HEK293 (cell line): ENCODE data around the gene DCAF8.

Source experiments
- CTCF ChIA-PET: fragments of 350-600 bp; formaldehyde crosslinking; extraction: SDS; loops from one replicate; lab custom pipeline; 2021; ENCODE audit warnings: antibody characterized with exemption; lab: Yijun Ruan, JAX
- POLR2A ChIA-PET: fragments of 300-600 bp; formaldehyde crosslinking; extraction: SDS; loops from one replicate; lab custom pipeline; 2020; ENCODE audit warnings: antibody characterized with exemption, inconsistent platforms; lab: Yijun Ruan, JAX
- H3K27ac ChIP-seq: fragments of 200-500 bp; sonication (Bioruptor generic); 2 replicates; pipeline ENCODE4 v1.5.1; 2014; ENCODE audit warnings: low read depth, low read length, control low read depth, inconsistent platforms; ENCODE audit errors: extremely low read depth
- H3K36me3 ChIP-seq, 2 experiments: fragments of 200-500 bp in 1 of 2; sonication (Bioruptor generic) in 1 of 2; 1 replicate in 1 of 2; 2 replicates in 1 of 2; pipeline ENCODE4 v1.5.1; 2014 to 2017; ENCODE audit warnings: inconsistent platforms in 2 of 2, low read length in 2 of 2; ENCODE audit not compliant: control insufficient read depth in 2 of 2, insufficient read depth in 1 of 2
- H3K4me1 ChIP-seq: fragments of 200-500 bp; sonication (Bioruptor generic); 2 replicates; pipeline ENCODE4 v1.5.1; 2014; ENCODE audit warnings: mild to moderate bottlenecking, low read length, inconsistent platforms; ENCODE audit not compliant: control insufficient read depth, insufficient read depth
- H3K4me3 ChIP-seq: 2 replicates; pipeline ENCODE4 v1.5.1; 2011; ENCODE audit warnings: low read depth, mild to moderate bottlenecking, control low read depth, low read length, moderate library complexity
- H3K9me3 ChIP-seq: fragments of 200-500 bp; sonication (Bioruptor generic); 2 replicates; pipeline ENCODE4 v1.5.1; 2014; ENCODE audit warnings: low read depth, low read length, inconsistent platforms; ENCODE audit not compliant: control insufficient read depth, insufficient read depth
- GLI2 ChIP-seq: fragments of 450-650 bp; formaldehyde crosslinking; IDR thresholded peaks from 2 replicates; pipeline ENCODE4; 2017; ENCODE audit warnings: missing biosample characterization, missing genetic modification characterization, low read depth, borderline replicate concordance
- HOXA7 ChIP-seq: sonication (generic); formaldehyde crosslinking; IDR thresholded peaks from 2 replicates; pipeline ENCODE4 v1.8.1; 2022; ENCODE audit warnings: missing genetic modification reagents, borderline replicate concordance
- RBAK ChIP-seq: fragments of 450-650 bp; formaldehyde crosslinking; IDR thresholded peaks from 2 replicates; pipeline ENCODE4 v1.5.1; 2016; ENCODE audit warnings: missing biosample characterization, missing genetic modification characterization
- SP7 ChIP-seq: fragments of 450-650 bp; formaldehyde crosslinking; IDR thresholded peaks from 2 replicates; pipeline ENCODE4 v1.5.1; 2016; ENCODE audit warnings: missing biosample characterization, missing genetic modification characterization
- TRIM28 ChIP-seq: IDR thresholded peaks from 2 replicates; pipeline ENCODE4 v1.6.1; 2011; ENCODE audit warnings: low read length, control low read depth, borderline replicate concordance
- ZFHX2 ChIP-seq: fragments of 450-650 bp; formaldehyde crosslinking; conservative IDR thresholded peaks from 2 replicates; pipeline ENCODE4 v1.5.1; 2016; ENCODE audit warnings: missing biosample characterization, missing genetic modification characterization
- ZNF184 ChIP-seq: fragments of 450-650 bp; IDR thresholded peaks from 2 replicates; pipeline ENCODE4 v1.5.1; 2018; ENCODE audit warnings: missing biosample characterization, mild to moderate bottlenecking, missing genetic modification characterization
- ZNF19 ChIP-seq: fragments of 450-650 bp; formaldehyde crosslinking; IDR thresholded peaks from 2 replicates; pipeline ENCODE4; 2016; ENCODE audit warnings: missing biosample characterization, missing genetic modification characterization, low read depth
- ZNF214 ChIP-seq: fragments of 450-650 bp; formaldehyde crosslinking; IDR thresholded peaks from 2 replicates; pipeline ENCODE4 v1.5.1; 2017; ENCODE audit warnings: missing biosample characterization, mild to moderate bottlenecking, missing genetic modification characterization, borderline replicate concordance
- ZNF324 ChIP-seq: fragments of 450-650 bp; formaldehyde crosslinking; IDR thresholded peaks from 2 replicates; pipeline ENCODE4 v1.5.1; 2016; ENCODE audit warnings: missing biosample characterization, missing genetic modification characterization
- ZNF366 ChIP-seq: fragments of 450-650 bp; formaldehyde crosslinking; conservative IDR thresholded peaks from 2 replicates; pipeline ENCODE4 v1.5.1; 2016; ENCODE audit warnings: missing biosample characterization, missing genetic modification characterization
- ZNF514 ChIP-seq: fragments of 450-650 bp; formaldehyde crosslinking; IDR thresholded peaks from 2 replicates; pipeline ENCODE4 v1.5.1; 2016; ENCODE audit warnings: missing biosample characterization, missing genetic modification characterization
- ZNF521 ChIP-seq: fragments of 450-650 bp; formaldehyde crosslinking; IDR thresholded peaks from 2 replicates; pipeline ENCODE4 v1.5.1; 2017; ENCODE audit warnings: missing biosample characterization, mild to moderate bottlenecking, missing genetic modification characterization
- ZNF529 ChIP-seq: fragments of 450-650 bp; formaldehyde crosslinking; IDR thresholded peaks from 2 replicates; pipeline ENCODE4 v1.5.1; 2017; ENCODE audit warnings: missing genetic modification characterization, missing biosample characterization; ENCODE audit not compliant: insufficient replicate concordance
- ZNF558 ChIP-seq: fragments of 450-650 bp; formaldehyde crosslinking; IDR thresholded peaks from 2 replicates; pipeline ENCODE4 v1.5.1; 2016; ENCODE audit warnings: missing biosample characterization, missing genetic modification characterization
- ZNF624 ChIP-seq: fragments of 450-650 bp; formaldehyde crosslinking; IDR thresholded peaks from 2 replicates; pipeline ENCODE4 v1.5.1; 2017; ENCODE audit warnings: missing biosample characterization, missing genetic modification characterization
- ZNF654 ChIP-seq: fragments of 450-650 bp; formaldehyde crosslinking; IDR thresholded peaks from 2 replicates; pipeline ENCODE4 v1.5.1; 2016; ENCODE audit warnings: low read depth, missing biosample characterization, missing genetic modification characterization
- ZNF76 ChIP-seq: fragments of 450-650 bp; formaldehyde crosslinking; IDR thresholded peaks from 2 replicates; pipeline ENCODE4; 2016; ENCODE audit warnings: low read depth, missing biosample characterization, missing genetic modification characterization, borderline replicate concordance
- ZNF837 ChIP-seq: fragments of 450-650 bp; formaldehyde crosslinking; IDR thresholded peaks from 2 replicates; pipeline ENCODE4 v1.5.1; 2016; ENCODE audit warnings: missing biosample characterization, missing genetic modification characterization
- TF ChIP-seq, protein P1 (sequence below): fragments of 450-650 bp; formaldehyde crosslinking; IDR thresholded peaks from 2 replicates; pipeline ENCODE4 v1.5.1; 2016; ENCODE audit warnings: missing biosample characterization, missing genetic modification characterization
- TF ChIP-seq, protein P2 (sequence below): fragments of 450-650 bp; formaldehyde crosslinking; IDR thresholded peaks from 2 replicates; pipeline ENCODE4 v1.5.1; 2016; ENCODE audit warnings: missing biosample characterization, missing genetic modification characterization

DCAF8 gene

DNA sequence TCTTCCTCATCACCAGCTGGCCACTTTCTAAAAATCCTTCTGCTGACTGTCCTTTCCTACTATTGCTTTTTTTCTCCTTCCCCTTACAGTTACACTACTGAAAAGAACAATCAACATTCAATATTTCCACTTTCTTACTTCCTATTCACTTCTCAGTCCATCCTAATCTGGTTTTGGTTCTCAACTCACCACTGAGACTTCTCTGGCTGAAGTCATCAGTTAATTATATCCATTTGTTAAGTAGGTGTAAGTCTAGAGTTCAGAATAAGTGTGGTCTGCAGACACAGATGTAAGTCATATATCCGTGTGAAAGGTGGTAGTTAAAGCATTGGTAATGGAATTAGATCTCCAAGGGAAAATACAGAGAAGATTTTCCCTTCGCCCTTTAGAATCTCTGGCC, 35.7 kb downstream of the DCAF8 start:
- TF ChIP-seq ZNF514 (tag by site-specific recombination): no peak
- no peak for TF ChIP-seq ZNF214 (tag by site-specific recombination)
- TF ChIP-seq, protein P1, sequence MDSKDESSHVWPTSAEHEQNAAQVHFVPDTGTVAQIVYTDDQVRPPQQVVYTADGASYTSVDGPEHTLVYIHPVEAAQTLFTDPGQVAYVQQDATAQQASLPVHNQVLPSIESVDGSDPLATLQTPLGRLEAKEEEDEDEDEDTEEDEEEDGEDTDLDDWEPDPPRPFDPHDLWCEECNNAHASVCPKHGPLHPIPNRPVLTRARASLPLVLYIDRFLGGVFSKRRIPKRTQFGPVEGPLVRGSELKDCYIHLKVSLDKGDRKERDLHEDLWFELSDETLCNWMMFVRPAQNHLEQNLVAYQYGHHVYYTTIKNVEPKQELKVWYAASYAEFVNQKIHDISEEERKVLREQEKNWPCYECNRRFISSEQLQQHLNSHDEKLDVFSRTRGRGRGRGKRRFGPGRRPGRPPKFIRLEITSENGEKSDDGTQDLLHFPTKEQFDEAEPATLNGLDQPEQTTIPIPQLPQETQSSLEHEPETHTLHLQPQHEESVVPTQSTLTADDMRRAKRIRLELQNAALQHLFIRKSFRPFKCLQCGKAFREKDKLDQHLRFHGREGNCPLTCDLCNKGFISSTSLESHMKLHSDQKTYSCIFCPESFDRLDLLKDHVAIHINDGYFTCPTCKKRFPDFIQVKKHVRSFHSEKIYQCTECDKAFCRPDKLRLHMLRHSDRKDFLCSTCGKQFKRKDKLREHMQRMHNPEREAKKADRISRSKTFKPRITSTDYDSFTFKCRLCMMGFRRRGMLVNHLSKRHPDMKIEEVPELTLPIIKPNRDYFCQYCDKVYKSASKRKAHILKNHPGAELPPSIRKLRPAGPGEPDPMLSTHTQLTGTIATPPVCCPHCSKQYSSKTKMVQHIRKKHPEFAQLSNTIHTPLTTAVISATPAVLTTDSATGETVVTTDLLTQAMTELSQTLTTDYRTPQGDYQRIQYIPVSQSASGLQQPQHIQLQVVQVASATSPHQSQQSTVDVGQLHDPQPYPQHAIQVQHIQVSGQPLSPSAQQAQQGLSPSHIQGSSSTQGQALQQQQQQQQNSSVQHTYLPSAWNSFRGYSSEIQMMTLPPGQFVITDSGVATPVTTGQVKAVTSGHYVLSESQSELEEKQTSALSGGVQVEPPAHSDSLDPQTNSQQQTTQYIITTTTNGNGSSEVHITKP (tag by site-specific recombination): no peak
- no peak for TF ChIP-seq GLI2 (tag by site-specific recombination)
- TF ChIP-seq ZNF19 (tag by site-specific recombination): no peak
- TF ChIP-seq ZNF324 (tag by site-specific recombination): no peak
- TF ChIP-seq HOXA7 (CRISPR knock-in tag): no peak
- no peak for TF ChIP-seq ZNF366 (tag by site-specific recombination)
- TF ChIP-seq, protein P2, sequence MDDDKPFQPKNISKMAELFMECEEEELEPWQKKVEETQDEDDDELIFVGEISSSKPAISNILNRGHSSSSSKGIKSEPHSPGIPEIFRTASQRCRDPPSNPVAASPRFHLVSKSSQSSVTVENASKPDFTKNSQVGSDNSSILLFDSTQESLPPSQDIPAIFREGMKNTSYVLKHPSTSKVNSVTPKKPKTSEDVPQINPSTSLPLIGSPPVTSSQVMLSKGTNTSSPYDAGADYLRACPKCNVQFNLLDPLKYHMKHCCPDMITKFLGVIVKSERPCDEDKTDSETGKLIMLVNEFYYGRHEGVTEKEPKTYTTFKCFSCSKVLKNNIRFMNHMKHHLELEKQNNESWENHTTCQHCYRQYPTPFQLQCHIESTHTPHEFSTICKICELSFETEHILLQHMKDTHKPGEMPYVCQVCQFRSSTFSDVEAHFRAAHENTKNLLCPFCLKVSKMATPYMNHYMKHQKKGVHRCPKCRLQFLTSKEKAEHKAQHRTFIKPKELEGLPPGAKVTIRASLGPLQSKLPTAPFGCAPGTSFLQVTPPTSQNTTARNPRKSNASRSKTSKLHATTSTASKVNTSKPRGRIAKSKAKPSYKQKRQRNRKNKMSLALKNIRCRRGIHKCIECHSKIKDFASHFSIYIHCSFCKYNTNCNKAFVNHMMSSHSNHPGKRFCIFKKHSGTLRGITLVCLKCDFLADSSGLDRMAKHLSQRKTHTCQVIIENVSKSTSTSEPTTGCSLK: no peak
- TF ChIP-seq ZNF837 (tag by site-specific recombination): no peak
- TF ChIP-seq ZNF558 (tag by site-specific recombination): no peak
- no peak for TF ChIP-seq ZFHX2 (tag by site-specific recombination)
- TF ChIP-seq ZNF654 (tag by site-specific recombination): no peak
- TF ChIP-seq ZNF521: no peak
- TF ChIP-seq ZNF624 (tag by site-specific recombination): no peak
- no peak for TF ChIP-seq ZNF184 (tag by site-specific recombination)
- no peak for TF ChIP-seq ZNF529 (tag by site-specific recombination)
- TF ChIP-seq ZNF76 (tag by site-specific recombination): no peak
- TF ChIP-seq SP7 (tag by site-specific recombination): no peak
- no peak for TF ChIP-seq RBAK (tag by site-specific recombination)
- TF ChIP-seq, all 188 proteins: peak for 0
- CTCF ChIA-PET: interaction anchor here (1.0 to 2.5 kb wide), 4 partner anchors 18 to 125 kb away, joined by 3 to 6 read pairs (median 6); no protein-coding TSS in a partner anchor
- Histone ChIP-seq H3K4me1 (no peaks in the 10 kb centered on the region), H3K36me3 (peaks cover 70 to 99% of the 10 kb centered on the region in 2 experiments), H3K9me3 (no peaks in the 10 kb centered on the region), H3K27ac (no peak overlapping the region), H3K4me3 (no peak overlapping the region)
- POLR2A ChIA-PET: interaction anchor here (1.1 kb wide), 1 partner anchor 22 kb away, joined by 3 read pairs; no protein-coding TSS in a partner anchor

DNA sequence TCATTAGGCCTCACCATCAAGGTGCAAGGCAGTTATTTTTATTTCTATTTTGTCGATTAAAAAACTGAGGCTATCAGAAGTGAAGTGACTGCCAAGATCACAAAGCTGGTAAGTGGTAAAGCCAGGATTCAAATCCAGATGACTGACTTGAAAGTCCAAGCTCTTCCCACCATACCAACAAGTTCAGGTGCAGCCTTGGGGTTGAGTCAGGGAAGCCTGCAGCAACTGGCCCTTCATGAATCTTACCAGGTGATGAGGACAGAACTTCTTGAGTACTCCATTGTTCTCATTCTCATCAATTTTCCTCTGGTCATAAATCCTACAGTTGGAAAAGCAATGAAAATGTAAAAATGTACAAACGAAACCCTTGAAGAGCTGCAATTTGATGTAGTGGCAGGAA, 37.0 kb downstream of the DCAF8 start:
- POLR2A ChIA-PET: interaction anchor here (0.9 kb wide), 1 partner anchor 28 kb away, joined by 4 read pairs; no protein-coding TSS in a partner anchor
- Histone ChIP-seq H3K4me1 (no peaks in the 10 kb centered on the region), H3K36me3 (peaks cover 64 to 99% of the 10 kb centered on the region in 2 experiments), H3K27ac (no peak overlapping the region), H3K4me3 (no peak overlapping the region), H3K9me3 (no peaks in the 10 kb centered on the region)
- CTCF ChIA-PET: interaction anchor here (0.6 to 2.5 kb wide), 6 partner anchors 16 to 140 kb away, joined by 3 to 6 read pairs (median 4); no protein-coding TSS in a partner anchor
- no peak for TF ChIP-seq TRIM28
